Neural cell (in vitro differentiated cells): Measurements from ENCODE around the gene IL36G. TPM values are rescaled to one million over a fixed set of nuclear protein-coding genes. Genes with fewer than 3 reads are reported as not detected.

Source experiments
- H2AFZ ChIP-seq: fragments of 200-600, 300-800 bp; sonication (generic), shearing (Covaris generic); 2 replicates; pipeline ENCODE4 v1.6.0; 2014; ENCODE audit warnings: low read depth, mild to moderate bottlenecking, antibody characterized with exemption, low read length, moderate library complexity
- H3F3A ChIP-seq: fragments of 200-600 bp; shearing (Covaris generic); 2 replicates; pipeline ENCODE4 v1.6.1; 2016; ENCODE audit warnings: mild to moderate bottlenecking, moderate library complexity, mixed read lengths, antibody characterized with exemption, low read length; ENCODE audit not compliant: insufficient read depth, poor library complexity, severe bottlenecking
- H3K27ac ChIP-seq: fragments of 200-600, 300-800 bp; sonication (generic), shearing (Covaris generic); 2 replicates; pipeline ENCODE4 v1.5.1; 2014; ENCODE audit warnings: mild to moderate bottlenecking, low read length, moderate library complexity
- H3K27me3 ChIP-seq: fragments of 300-800, 200-600 bp; sonication (generic), shearing (Covaris generic); 2 replicates; pipeline ENCODE4 v1.6.0; 2014; ENCODE audit warnings: mild to moderate bottlenecking, low read depth, low read length, moderate library complexity; ENCODE audit not compliant: insufficient read depth
- H3K36me3 ChIP-seq: fragments of 300-800, 200-600 bp; sonication (generic), shearing (Covaris generic); 2 replicates; pipeline ENCODE4 v1.5.1; 2014; ENCODE audit warnings: mild to moderate bottlenecking, antibody characterized with exemption, low read length, moderate library complexity; ENCODE audit not compliant: insufficient read depth
- H3K4me2 ChIP-seq: fragments of 300-800, 200-600 bp; sonication (generic), shearing (Covaris generic); 2 replicates; pipeline ENCODE4 v1.6.0; 2014; ENCODE audit warnings: mild to moderate bottlenecking, low read length
- H3K4me3 ChIP-seq: fragments of 300-800, 200-600 bp; sonication (generic), shearing (Covaris generic); 2 replicates; pipeline ENCODE4 v1.5.1; 2014; ENCODE audit warnings: mild to moderate bottlenecking, low read length, moderate library complexity
- H3K79me2 ChIP-seq: fragments of 200-600 bp; shearing (Covaris generic); replicated peaks from 2 replicates; pipeline ENCODE4 v1.6.0; 2014; ENCODE audit warnings: mild to moderate bottlenecking, low read length, moderate library complexity; ENCODE audit not compliant: insufficient read depth
- H3K9ac ChIP-seq: fragments of 300-800, 200-600 bp; sonication (generic), shearing (Covaris generic); 2 replicates; pipeline ENCODE4 v1.6.1; 2016; ENCODE audit warnings: mild to moderate bottlenecking, low read length, mixed read lengths
- H3K9me2 ChIP-seq: fragments of 200-600 bp; shearing (Covaris generic); 2 replicates; pipeline ENCODE4 v1.6.1; 2016; ENCODE audit warnings: mild to moderate bottlenecking, low read length, mixed read lengths; ENCODE audit not compliant: insufficient read depth
- H3K9me3 ChIP-seq: fragments of 200-600, 300-800 bp; sonication (generic), shearing (Covaris generic); 2 replicates; pipeline ENCODE4 v1.6.1; 2016; ENCODE audit warnings: mild to moderate bottlenecking, mixed run types, low read length, moderate library complexity, mixed read lengths
- H4K20me1 ChIP-seq: fragments of 200-600 bp; shearing (Covaris generic); 2 replicates; pipeline ENCODE4 v1.6.1; 2016; ENCODE audit warnings: mild to moderate bottlenecking, mixed run types; ENCODE audit not compliant: insufficient read depth
- CTCF ChIP-seq: fragments of 450-650 bp; IDR thresholded peaks from 2 replicates; pipeline ENCODE4 v1.5.1; 2014; ENCODE audit warnings: antibody characterized with exemption, mild to moderate bottlenecking, moderate library complexity; ENCODE audit not compliant: poor library complexity, severe bottlenecking
- EP300 ChIP-seq: fragments of 450-650 bp; conservative IDR thresholded peaks from 2 replicates; pipeline ENCODE4 v1.6.1; 2014; ENCODE audit warnings: antibody characterized with exemption, mild to moderate bottlenecking, moderate library complexity; ENCODE audit not compliant: poor library complexity, severe bottlenecking
- EZH2 ChIP-seq: fragments of 200-600, 300-800 bp; shearing (Covaris generic), sonication (generic); IDR thresholded peaks from 2 replicates; pipeline ENCODE4 v1.6.1; 2014; ENCODE audit warnings: antibody characterized with exemption, low read length, borderline replicate concordance, mild to moderate bottlenecking; ENCODE audit not compliant: insufficient read depth, poor library complexity, severe bottlenecking
- MXI1 ChIP-seq: fragments of 450-650 bp; conservative IDR thresholded peaks from 2 replicates; pipeline ENCODE4 v1.6.1; 2014; ENCODE audit warnings: antibody characterized with exemption, mild to moderate bottlenecking; ENCODE audit not compliant: poor library complexity, severe bottlenecking
- POLR2AphosphoS5 ChIP-seq: IDR thresholded peaks from 2 replicates; pipeline ENCODE4 v1.6.1; 2012
- RAD21 ChIP-seq: fragments of 450-650 bp; conservative IDR thresholded peaks from 2 replicates; pipeline ENCODE4 v1.6.1; 2014; ENCODE audit warnings: antibody characterized with exemption, mild to moderate bottlenecking, moderate library complexity
- REST ChIP-seq: IDR thresholded peaks from 2 replicates; pipeline ENCODE4 v1.6.1; 2012; ENCODE audit warnings: borderline replicate concordance
- SMC3 ChIP-seq: fragments of 450-650 bp; conservative IDR thresholded peaks from 2 replicates; pipeline ENCODE4 v1.6.1; 2014; ENCODE audit warnings: antibody characterized with exemption, mild to moderate bottlenecking, moderate library complexity; ENCODE audit not compliant: poor library complexity
- TAF1 ChIP-seq: IDR thresholded peaks from 2 replicates; pipeline ENCODE4 v1.6.1; 2012; ENCODE audit warnings: low read depth
- polyA plus RNA-seq: library from polyadenylated mRNA; depleted of rRNA; stranded (reverse); fragments of >200 nt; gene quantifications from 2 replicates; pipeline ENCODE4 v1.2.3, GENCODE V29; 2014

The IL36G gene
- polyA plus RNA-seq, 1 donor from 2014 or later = not detected

GRCh38 chr2:112947374-112947773 lies 30.4 kb upstream of the IL36G start:
- Histone ChIP-seq H3K79me2 (no peaks in the 10 kb centered on the region), H4K20me1 (no peaks in the 10 kb centered on the region), H3F3A (no peaks in the 10 kb centered on the region), H3K4me2 (no peak overlapping the region), H3K27me3 (no peaks in the 10 kb centered on the region), H3K36me3 (no peaks in the 10 kb centered on the region), H3K9me2 (no peaks in the 10 kb centered on the region), H3K9ac (no peak overlapping the region), H3K27ac (no peak overlapping the region), H3K4me3 (no peak overlapping the region), H2AFZ (no peak overlapping the region), H3K9me3 (no peaks in the 10 kb centered on the region)
- TF ChIP-seq EP300 = no peak
- no peak for TF ChIP-seq REST
- TF ChIP-seq EZH2 = no peak
- TF ChIP-seq MXI1 = no peak
- TF ChIP-seq SMC3 = no peak
- TF ChIP-seq TAF1 = no peak
- no peak for TF ChIP-seq CTCF
- TF ChIP-seq RAD21 = no peak
- no peak for TF ChIP-seq POLR2AphosphoS5

DNA sequence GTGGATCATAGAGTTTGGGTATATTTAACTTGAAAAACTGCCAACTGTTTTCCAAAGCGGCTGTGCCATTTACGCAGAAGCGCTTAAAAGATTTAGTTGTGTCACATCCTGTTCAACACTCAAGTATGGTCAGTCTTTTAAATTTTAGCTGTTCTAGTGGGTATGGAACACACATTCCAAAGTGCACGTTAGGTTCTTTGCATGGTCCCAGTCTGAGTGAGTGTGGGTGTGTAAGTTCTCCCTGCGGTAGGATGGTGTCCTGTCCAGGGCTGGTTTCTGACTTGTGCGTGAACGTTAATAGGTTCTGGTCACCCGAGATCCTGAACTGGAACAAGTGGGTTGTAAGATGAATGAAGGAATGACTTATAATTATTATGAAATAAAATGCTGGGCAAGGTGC lies 28.4 kb upstream of the IL36G start:
- TF ChIP-seq EZH2 (no peak), CTCF (no peak), TAF1 (no peak), POLR2AphosphoS5 (no peak), EP300 (no peak), REST (no peak), RAD21 (no peak), MXI1 (no peak), SMC3 (no peak)
- no peaks in the 10 kb centered on the region for H4K20me1 ChIP-seq
- no peaks in the 10 kb centered on the region for H3K9me3 ChIP-seq
- H3K9ac ChIP-seq = no peak overlapping the region
- H3K79me2 ChIP-seq = no peaks in the 10 kb centered on the region
- H3K27ac ChIP-seq = no peak overlapping the region
- no peak overlapping the region for H3K4me2 ChIP-seq
- no peaks in the 10 kb centered on the region for H3K36me3 ChIP-seq
- H3K9me2 ChIP-seq = no peaks in the 10 kb centered on the region
- no peaks in the 10 kb centered on the region for H3F3A ChIP-seq
- H2AFZ ChIP-seq = no peak overlapping the region
- H3K4me3 ChIP-seq = no peak overlapping the region
- no peaks in the 10 kb centered on the region for H3K27me3 ChIP-seq
